Osteocyte (in vitro differentiated cells): ENCODE measurements around the gene SYCE3. TPM values are rescaled to one million over a fixed set of nuclear protein-coding genes. Genes with fewer than 3 reads are reported as not detected.

Experiments
- DNase-seq: peaks from one replicate; pipeline ENCODE4 v3.0.0; 2021; ENCODE audit warnings: mixed read lengths; ENCODE audit not compliant: unreplicated experiment; ENCODE audit errors: extremely low spot score
- H3K27ac Mint-ChIP-seq: one replicate; pipeline ENCODE4 v1.8.0; 2021; ENCODE audit warnings: mild to moderate bottlenecking, mixed read lengths; ENCODE audit not compliant: unreplicated experiment
- H3K27me3 Mint-ChIP-seq: one replicate; pipeline ENCODE4 v1.8.0; 2021; ENCODE audit warnings: mixed read lengths; ENCODE audit not compliant: unreplicated experiment
- H3K36me3 Mint-ChIP-seq: one replicate; pipeline ENCODE4 v1.8.0; 2021; ENCODE audit warnings: mixed read lengths; ENCODE audit not compliant: unreplicated experiment
- H3K4me1 Mint-ChIP-seq: one replicate; pipeline ENCODE4 v1.8.0; 2021; ENCODE audit warnings: mixed read lengths; ENCODE audit not compliant: unreplicated experiment
- H3K4me3 Mint-ChIP-seq: one replicate; pipeline ENCODE4 v1.8.0; 2021; ENCODE audit warnings: mild to moderate bottlenecking, moderate library complexity, mixed read lengths; ENCODE audit not compliant: unreplicated experiment
- H3K9me3 Mint-ChIP-seq: one replicate; pipeline ENCODE4 v1.8.0; 2021; ENCODE audit warnings: mixed read lengths; ENCODE audit not compliant: unreplicated experiment
- total RNA-seq: library from RNA; stranded (reverse); gene quantifications from 2 replicates; pipeline ENCODE4 v1.2.1, GENCODE V29; 2021
- TF ChIP-seq, protein P1 (sequence below): fragments of 200-600 bp; sonication (generic); IDR thresholded peaks from 2 replicates; pipeline ENCODE4 v1.5.0; 2021; ENCODE audit warnings: antibody characterized with exemption, mild to moderate bottlenecking, moderate library complexity

Gene SYCE3
- total RNA-seq, 1 donor from 2014 or later = not detected

DNA sequence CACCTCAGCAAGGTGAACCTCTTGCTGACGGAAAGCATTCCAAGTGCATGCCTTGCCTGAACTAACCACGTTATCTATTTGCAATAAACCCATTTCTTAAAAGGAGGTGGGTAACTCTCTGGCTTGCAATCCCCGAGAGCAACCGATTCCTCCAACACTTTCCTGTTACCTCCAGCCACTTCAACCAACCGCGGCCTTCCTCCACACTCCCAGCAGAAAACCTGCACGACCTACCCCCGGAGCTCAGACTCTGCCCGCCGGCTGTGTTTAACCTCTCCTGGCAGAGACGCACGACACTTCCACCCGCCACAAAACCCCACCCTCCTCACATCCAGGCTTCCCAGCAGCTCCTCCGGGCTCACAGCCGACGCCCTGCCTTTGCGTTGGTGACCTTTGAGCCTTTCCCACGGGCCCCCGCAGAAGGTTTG is 38.0 kb downstream of the SYCE3 start:
- TF ChIP-seq, protein P1, sequence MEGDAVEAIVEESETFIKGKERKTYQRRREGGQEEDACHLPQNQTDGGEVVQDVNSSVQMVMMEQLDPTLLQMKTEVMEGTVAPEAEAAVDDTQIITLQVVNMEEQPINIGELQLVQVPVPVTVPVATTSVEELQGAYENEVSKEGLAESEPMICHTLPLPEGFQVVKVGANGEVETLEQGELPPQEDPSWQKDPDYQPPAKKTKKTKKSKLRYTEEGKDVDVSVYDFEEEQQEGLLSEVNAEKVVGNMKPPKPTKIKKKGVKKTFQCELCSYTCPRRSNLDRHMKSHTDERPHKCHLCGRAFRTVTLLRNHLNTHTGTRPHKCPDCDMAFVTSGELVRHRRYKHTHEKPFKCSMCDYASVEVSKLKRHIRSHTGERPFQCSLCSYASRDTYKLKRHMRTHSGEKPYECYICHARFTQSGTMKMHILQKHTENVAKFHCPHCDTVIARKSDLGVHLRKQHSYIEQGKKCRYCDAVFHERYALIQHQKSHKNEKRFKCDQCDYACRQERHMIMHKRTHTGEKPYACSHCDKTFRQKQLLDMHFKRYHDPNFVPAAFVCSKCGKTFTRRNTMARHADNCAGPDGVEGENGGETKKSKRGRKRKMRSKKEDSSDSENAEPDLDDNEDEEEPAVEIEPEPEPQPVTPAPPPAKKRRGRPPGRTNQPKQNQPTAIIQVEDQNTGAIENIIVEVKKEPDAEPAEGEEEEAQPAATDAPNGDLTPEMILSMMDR = no peak
- H3K4me3 Mint-ChIP-seq = peak overlapping the region; percentile 83
- DNase-seq = no peak

DNA sequence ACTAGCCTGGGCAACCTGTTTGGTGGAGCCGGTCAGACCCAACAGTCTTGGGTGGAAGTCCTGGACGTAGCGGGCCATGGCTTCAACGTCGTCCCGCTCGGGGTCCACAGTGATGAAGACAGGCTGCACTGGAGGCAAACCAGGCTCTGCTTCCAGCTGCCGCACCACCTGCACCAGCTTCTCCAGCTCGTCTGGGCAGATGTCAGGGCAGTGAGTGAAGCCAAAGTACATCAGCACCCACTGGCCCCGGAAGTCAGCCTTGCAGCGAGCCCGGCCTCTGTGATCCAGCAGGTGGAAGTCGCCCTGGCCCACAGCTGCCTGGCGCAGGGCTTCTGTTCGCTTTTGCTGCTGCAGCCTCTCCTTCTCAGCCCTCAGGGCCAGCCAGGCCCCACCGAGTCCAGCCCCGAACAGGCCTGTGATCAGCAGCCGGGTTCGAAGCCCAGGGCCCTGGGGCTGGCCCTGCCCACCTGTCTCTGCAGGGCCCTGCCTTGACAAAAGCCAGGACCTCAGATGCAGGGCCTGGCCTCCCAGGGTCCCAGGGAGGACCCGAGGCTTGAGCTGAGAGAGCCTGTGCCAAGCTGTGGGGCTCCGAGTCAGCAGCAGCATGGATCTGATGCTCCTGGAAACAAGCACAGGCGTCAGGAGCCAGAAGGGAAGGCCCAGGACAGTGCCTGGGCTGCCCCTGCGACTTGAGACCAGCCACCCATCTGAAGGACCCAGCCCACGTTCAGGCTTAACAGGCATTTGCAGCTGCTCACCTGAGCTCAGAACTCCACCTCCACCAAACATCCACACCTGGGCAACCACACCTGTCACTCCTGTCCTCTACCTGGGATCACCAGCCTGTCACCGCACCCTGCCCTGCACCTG is 38.7 kb downstream of the SYCE3 start:
- peaks cover 9% of the 10 kb centered on the region for H3K36me3 Mint-ChIP-seq
- H3K4me1 Mint-ChIP-seq = peaks cover 24% of the 10 kb centered on the region
- TF ChIP-seq, protein P1 = no peak
- H3K4me3 Mint-ChIP-seq = peak overlapping the region; percentile 83
- H3K27me3 Mint-ChIP-seq = no peaks in the 10 kb centered on the region
- no peak for DNase-seq
- H3K27ac Mint-ChIP-seq = peak overlapping the region; percentile 71
- H3K9me3 Mint-ChIP-seq = no peaks in the 10 kb centered on the region

More for the DNA sequence above, 38.0 kb downstream of the SYCE3 start:
- Mint-ChIP-seq H3K27me3 (no peaks in the 10 kb centered on the region), H3K4me1 (peaks cover 24% of the 10 kb centered on the region), H3K36me3 (peaks cover 5% of the 10 kb centered on the region), H3K9me3 (no peaks in the 10 kb centered on the region), H3K27ac (peak overlapping the region; percentile 71)

DNA sequence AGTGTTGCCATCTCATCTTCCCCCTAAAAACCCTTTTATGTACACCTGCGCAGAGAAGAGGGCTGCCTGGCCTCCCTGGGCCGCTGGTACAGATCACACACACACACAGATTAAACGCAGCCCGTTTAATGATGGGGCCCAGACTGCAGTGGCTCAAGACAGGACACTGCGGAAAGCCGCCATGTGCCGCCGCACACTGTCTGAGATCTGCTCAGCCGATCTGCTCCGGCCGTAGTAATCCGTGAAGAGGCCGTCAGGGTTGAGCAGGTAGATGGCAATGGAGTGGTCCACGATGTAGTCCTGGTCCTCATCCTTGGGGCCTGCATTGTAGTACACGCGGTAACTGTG is 39.3 kb downstream of the SYCE3 start:
- Mint-ChIP-seq H3K36me3 (peaks cover 9% of the 10 kb centered on the region), H3K4me3 (peak overlapping the region; percentile 20)
- TF ChIP-seq, protein P1 = no peak

DNA sequence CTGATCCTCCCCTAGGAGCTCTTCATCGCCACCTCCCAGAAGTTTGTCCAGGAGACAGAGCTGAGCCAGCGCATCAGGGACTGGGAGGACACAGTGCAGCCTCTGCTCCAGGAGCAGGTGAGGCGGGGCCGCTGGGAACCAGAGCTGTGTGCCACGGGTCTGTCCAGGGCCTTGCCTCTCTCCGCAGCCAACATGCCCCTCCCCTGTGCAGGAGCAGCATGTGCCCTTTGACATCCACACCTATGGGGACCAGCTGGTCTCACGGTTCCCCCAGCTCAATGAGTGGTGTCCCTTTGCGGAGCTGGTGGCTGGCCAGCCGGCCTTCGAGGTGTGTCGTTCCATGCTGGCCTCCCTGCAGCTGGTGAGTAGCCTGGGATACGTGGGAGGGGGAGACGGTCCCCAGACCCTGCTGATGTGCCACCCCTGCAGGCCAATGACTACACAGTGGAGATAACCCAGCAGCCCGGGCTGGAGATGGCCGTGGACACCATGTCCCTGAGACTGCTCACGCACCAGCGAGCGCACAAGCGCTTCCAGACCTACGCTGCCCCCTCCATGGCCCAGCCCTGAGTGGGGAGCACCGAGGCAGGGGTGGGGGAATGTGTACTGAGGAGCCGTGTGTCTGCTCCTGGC is 39.8 kb downstream of the SYCE3 start:
- DNase-seq = no peak
- Mint-ChIP-seq H3K9me3 (no peaks in the 10 kb centered on the region), H3K4me3 (peak overlapping the region; percentile 20), H3K4me1 (peaks cover 24% of the 10 kb centered on the region), H3K27me3 (no peaks in the 10 kb centered on the region), H3K36me3 (peaks cover 9% of the 10 kb centered on the region), H3K27ac (no peak overlapping the region)
- TF ChIP-seq, protein P1 = no peak

More for the DNA sequence above, 39.3 kb downstream of the SYCE3 start:
- peaks cover 24% of the 10 kb centered on the region for H3K4me1 Mint-ChIP-seq
- no peaks in the 10 kb centered on the region for H3K9me3 Mint-ChIP-seq
- no peak for DNase-seq
- no peaks in the 10 kb centered on the region for H3K27me3 Mint-ChIP-seq
- H3K27ac Mint-ChIP-seq = no peak overlapping the region

DNA sequence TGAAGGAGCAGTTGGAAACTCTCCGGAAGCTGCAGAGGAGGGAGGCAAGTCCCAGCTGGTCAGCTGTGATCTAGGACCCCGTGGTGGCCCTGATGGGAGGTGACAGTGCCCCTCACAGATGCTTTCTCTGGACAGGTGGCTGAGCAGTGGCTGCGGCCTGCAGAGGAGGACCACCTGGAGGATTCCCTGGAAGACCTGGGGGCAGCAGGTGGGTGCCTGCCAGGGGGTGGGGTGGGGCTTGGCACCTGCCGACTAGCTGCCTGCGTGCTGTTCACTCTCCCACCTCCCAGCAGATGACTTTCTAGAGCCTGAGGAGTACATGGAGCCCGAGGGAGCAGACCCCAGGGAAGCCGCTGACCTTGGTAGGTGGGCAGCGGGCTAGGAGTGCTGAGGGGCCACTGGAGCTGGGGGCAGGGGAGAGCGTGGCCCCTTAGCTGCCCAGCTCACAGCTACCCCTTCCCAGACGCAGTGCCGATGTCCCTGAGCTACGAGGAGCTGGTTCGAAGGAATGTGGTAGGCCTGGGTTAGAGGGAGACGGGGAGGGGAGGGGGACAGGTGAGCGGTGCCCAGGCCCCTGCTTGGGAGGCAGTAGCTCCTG is 40.4 kb downstream of the SYCE3 start:
- no peak for DNase-seq
- Mint-ChIP-seq H3K9me3 (no peaks in the 10 kb centered on the region), H3K4me1 (peaks cover 18% of the 10 kb centered on the region), H3K27ac (no peak overlapping the region), H3K36me3 (peaks cover 12% of the 10 kb centered on the region), H3K27me3 (no peaks in the 10 kb centered on the region), H3K4me3 (no peak overlapping the region)
- TF ChIP-seq, protein P1 = no peak
